HG03135 (cell line): ENCODE data around the gene TTC39B.

Experiments
- ATAC-seq: cut with Tn5 transposase; IDR thresholded peaks from one replicate; pipeline ENCODE4 v1.9.1; 2021; ENCODE audit warnings: mild to moderate bottlenecking, moderate library complexity; ENCODE audit not compliant: unreplicated experiment

The TTC39B gene

GRCh38 chr9:15138357-15138686 lies 168.7 kb downstream of the TTC39B start:
- ATAC-seq, result no peak

GRCh38 chr9:15137658-15138356 lies 169.2 kb downstream of the TTC39B start:
- ATAC-seq, result no peak

- no peak for ATAC-seq
Measured at GRCh38 chr9:15137089-15137488, 169.9 kb downstream of the TTC39B start.

GRCh38 chr9:15136646-15137045 lies 170.4 kb downstream of the TTC39B start:
- ATAC-seq, result no peak

- peak; percentile 71 for ATAC-seq
Measured at GRCh38 chr9:15135164-15135792, 171.7 kb downstream of the TTC39B start.

GRCh38 chr9:15133488-15133887 lies 173.5 kb downstream of the TTC39B start:
- ATAC-seq, result no peak

GRCh38 chr9:15132091-15132490 lies 174.9 kb downstream of the TTC39B start:
- no peak for ATAC-seq

- ATAC-seq, result no peak
Measured at GRCh38 chr9:15131094-15131493, 175.9 kb downstream of the TTC39B start.

- ATAC-seq, result no peak
Measured at GRCh38 chr9:15127831-15128230, 179.2 kb downstream of the TTC39B start.

GRCh38 chr9:15121630-15122029 lies 185.4 kb downstream of the TTC39B start:
- no peak for ATAC-seq

GRCh38 chr9:15116130-15116580 lies 190.9 kb downstream of the TTC39B start:
- ATAC-seq, result no peak

- ATAC-seq, result no peak
Measured at GRCh38 chr9:15115702-15116101, 191.3 kb downstream of the TTC39B start.

GRCh38 chr9:15115041-15115440 lies 192.0 kb downstream of the TTC39B start:
- ATAC-seq, result no peak
